Ascending aorta (tissue), 2 donors: Measurements from ENCODE around the gene FOXI1. TPM values are rescaled to one million over a fixed set of nuclear protein-coding genes. Genes with fewer than 3 reads are reported as not detected.

Experiments used
- DNase-seq, 2 donors: peaks; one replicate each; pipeline ENCODE4 v3.0.0-alpha.2; 2019; ENCODE audit warnings: low spot score in 2 of 2
- H3K27ac ChIP-seq, 2 donors: fragments of 200-600 bp; sonication (generic); one replicate each; pipeline ENCODE4 v1.5.1; 2016 to 2017; ENCODE audit warnings: mild to moderate bottlenecking in 1 of 2
- H3K27me3 ChIP-seq: fragments of 200-600 bp; sonication (generic); one replicate; pipeline ENCODE4 v1.5.1; 2017
- H3K36me3 ChIP-seq, 2 donors: fragments of 200-600 bp; sonication (generic); one replicate each; pipeline ENCODE4 v1.5.1; 2016
- H3K4me1 ChIP-seq, 2 donors: fragments of 200-600 bp; sonication (generic); one replicate each; pipeline ENCODE4 v1.5.1; 2016 to 2017; ENCODE audit warnings: mild to moderate bottlenecking in 1 of 2
- H3K4me3 ChIP-seq, 2 donors: fragments of 200-600 bp; sonication (generic); one replicate each; pipeline ENCODE4 v1.5.1; 2016 to 2017; ENCODE audit warnings: mild to moderate bottlenecking in 1 of 2
- H3K9me3 ChIP-seq, 2 donors: fragments of 200-600 bp; sonication (generic); one replicate each; pipeline ENCODE4 v1.5.1; 2016
- CTCF ChIP-seq, 3 experiments: fragments of 200-600 bp in 2 of 3; fragments of 450-650 bp in 1 of 3; sonication (generic) in 2 of 3; IDR thresholded peaks; one replicate each; pipeline ENCODE4 v1.5.1; 2016 to 2019; ENCODE audit warnings: antibody characterized with exemption in 3 of 3, mild to moderate bottlenecking in 1 of 3, moderate library complexity in 1 of 3
- intact Hi-C: fragments of 100-400 bp; cut with DNase I; formaldehyde crosslinking; loops from one replicate; pipeline ENCODE4 v1.15.1; 2023
- total RNA-seq: library from RNA; depleted of rRNA; stranded (reverse); fragments of >200 nt; gene quantifications from one replicate; pipeline ENCODE4 v1.1.0, GENCODE V29; 2016

FOXI1 gene
- total RNA-seq, 1 donor from 2014 or later, result not detected

- no peaks in the 10 kb centered on the region for H3K36me3 ChIP-seq
- no peak overlapping the region for H3K27ac ChIP-seq
- H3K4me3 ChIP-seq, result no peak overlapping the region
- H3K4me1 ChIP-seq, result no peaks in the 10 kb centered on the region
- H3K9me3 ChIP-seq, result no peaks in the 10 kb centered on the region
- intact Hi-C loops, result no loop called here
- no peak for DNase-seq
- no peak for TF ChIP-seq CTCF (IDR thresholded peaks at IDR 0.05)
- no peaks in the 10 kb centered on the region for H3K27me3 ChIP-seq
Measured at GRCh38 chr5:170067574-170068170, 38.0 kb upstream of the FOXI1 start.

GRCh38 chr5:170069512-170069911 lies 36.2 kb upstream of the FOXI1 start:
- Histone ChIP-seq H3K4me3 (no peak overlapping the region), H3K9me3 (no peaks in the 10 kb centered on the region), H3K4me1 (no peaks in the 10 kb centered on the region), H3K36me3 (no peaks in the 10 kb centered on the region), H3K27me3 (no peaks in the 10 kb centered on the region), H3K27ac (no peak overlapping the region)
- intact Hi-C loops, result no loop called here
- no peak for DNase-seq
- TF ChIP-seq CTCF (IDR thresholded peaks at IDR 0.05), result no peak

- Histone ChIP-seq H3K27me3 (no peaks in the 10 kb centered on the region), H3K27ac (no peak overlapping the region), H3K36me3 (no peaks in the 10 kb centered on the region), H3K4me1 (no peaks in the 10 kb centered on the region), H3K4me3 (no peak overlapping the region), H3K9me3 (no peaks in the 10 kb centered on the region)
- intact Hi-C loops, result no loop called here
- DNase-seq, result no peak
- TF ChIP-seq CTCF (IDR thresholded peaks at IDR 0.05), result peak in 1 of 3 experiments; percentile 39
Measured at GRCh38 chr5:170070556-170071412, 34.9 kb upstream of the FOXI1 start.

GRCh38 chr5:170071748-170072147 lies 33.9 kb upstream of the FOXI1 start:
- H3K9me3 ChIP-seq, result no peaks in the 10 kb centered on the region

GRCh38 chr5:170075696-170076095 lies 30.0 kb upstream of the FOXI1 start:
- Histone ChIP-seq H3K4me3 (no peak overlapping the region), H3K27me3 (no peaks in the 10 kb centered on the region), H3K27ac (no peak overlapping the region), H3K36me3 (no peaks in the 10 kb centered on the region), H3K9me3 (no peaks in the 10 kb centered on the region), H3K4me1 (no peaks in the 10 kb centered on the region)
- no peak for DNase-seq
- no peak for TF ChIP-seq CTCF (IDR thresholded peaks at IDR 0.05)
- intact Hi-C loops, result no loop called here

More at GRCh38 chr5:170071748-170072147, 33.9 kb upstream of the FOXI1 start:
- Histone ChIP-seq H3K27ac (no peak overlapping the region), H3K4me1 (no peaks in the 10 kb centered on the region), H3K36me3 (no peaks in the 10 kb centered on the region), H3K27me3 (no peaks in the 10 kb centered on the region), H3K4me3 (no peak overlapping the region)
- DNase-seq, result no peak
- no peak for TF ChIP-seq CTCF (IDR thresholded peaks at IDR 0.05)
- intact Hi-C loops, result no loop called here
